H1 (cell line): ENCODE measurements around the gene GUCY1A1. TPM values are rescaled to one million over a fixed set of nuclear protein-coding genes. Genes with fewer than 3 reads are reported as not detected.

Experiments
- CTCF ChIA-PET: fragments of 300-600 bp; sonication (Branson Sonifier 250); formaldehyde crosslinking; loops from one replicate; lab custom pipeline; 2021; ENCODE audit not compliant: partially characterized antibody; lab: Charles Lee
- POLR2A ChIA-PET: fragments of 300-600 bp; sonication (Branson Sonifier 250); formaldehyde crosslinking; loops from one replicate; lab custom pipeline; 2021; ENCODE audit warnings: inconsistent platforms; ENCODE audit not compliant: partially characterized antibody; lab: Charles Lee
- DNase-seq, 2 experiments: peaks; one replicate each; pipeline versions ENCODE4 v3.0.0 to v3.0.0-alpha.2; 2010 to 2022; ENCODE audit warnings: low spot score in 2 of 2, low read depth in 1 of 2, mixed read lengths in 1 of 2
- FAIRE-seq: peaks from 2 replicates; lab custom pipeline; 2011; peaks lifted over from hg19 to GRCh38; lab: Jason Lieb, UNC
- H2AFZ ChIP-seq: 2 replicates; pipeline ENCODE4 v1.8.1; 2012; ENCODE audit warnings: low read length, inconsistent platforms
- H2AK5ac ChIP-seq: 2 replicates; pipeline ENCODE4 v1.6.1; 2013; ENCODE audit warnings: low read depth, low read length
- H2BK120ac ChIP-seq: replicated peaks from 2 replicates; pipeline ENCODE3; 2013; ENCODE audit warnings: low read depth, low read length, inconsistent platforms
- H2BK12ac ChIP-seq: 2 replicates; pipeline ENCODE4 v1.6.1; 2013; ENCODE audit warnings: low read depth, low read length
- H2BK15ac ChIP-seq: 2 replicates; pipeline ENCODE4 v1.6.1; 2013; ENCODE audit warnings: low read length
- H2BK20ac ChIP-seq: 2 replicates; pipeline ENCODE4 v1.6.1; 2013; ENCODE audit warnings: low read length
- H2BK5ac ChIP-seq: 2 replicates; pipeline ENCODE4 v1.6.1; 2013; ENCODE audit warnings: low read depth, low read length
- H3K14ac ChIP-seq: 2 replicates; pipeline ENCODE4 v1.6.1; 2013; ENCODE audit warnings: inconsistent platforms; ENCODE audit not compliant: insufficient read length
- H3K18ac ChIP-seq: 2 replicates; pipeline ENCODE4 v1.6.1; 2013; ENCODE audit warnings: low read length; ENCODE audit errors: extremely low read depth
- H3K23ac ChIP-seq: 2 replicates; pipeline ENCODE4 v1.6.1; 2013; ENCODE audit warnings: inconsistent platforms; ENCODE audit not compliant: insufficient read length
- H3K23me2 ChIP-seq: 2 replicates; pipeline ENCODE4 v1.6.1; 2013; ENCODE audit warnings: low read depth, low read length
- H3K27ac ChIP-seq: 2 replicates; pipeline ENCODE4 v1.6.1; 2011; ENCODE audit warnings: low read depth, low read length, inconsistent platforms
- H3K27me3 ChIP-seq, 4 experiments: replicated peaks in 1 of 4; 1 replicate in 1 of 4; 2 replicates in 3 of 4; pipeline versions ENCODE4 v1.6.1 to v1.8.1; 2011 to 2013; ENCODE audit warnings: low read length in 3 of 4, mild to moderate bottlenecking in 3 of 4, inconsistent platforms in 2 of 4, mixed read lengths in 2 of 4, moderate library complexity in 1 of 4; ENCODE audit not compliant: control insufficient read depth in 3 of 4, insufficient read depth in 3 of 4; ENCODE audit errors: extremely low read depth in 1 of 4
- H3K36me3 ChIP-seq, 4 experiments: 2 replicates each; pipeline versions ENCODE4 v1.6.1 to v1.8.1; 2011 to 2013; ENCODE audit warnings: mild to moderate bottlenecking in 4 of 4, low read length in 3 of 4, moderate library complexity in 2 of 4, control low read depth in 1 of 4, inconsistent platforms in 1 of 4; ENCODE audit not compliant: insufficient read depth in 4 of 4, control insufficient read depth in 2 of 4
- H3K4ac ChIP-seq: replicated peaks from 2 replicates; pipeline ENCODE3; 2013; ENCODE audit warnings: low read length, low read depth, mixed read lengths, inconsistent platforms; ENCODE audit not compliant: insufficient read length
- H3K4me1 ChIP-seq, 4 experiments: replicated peaks in 1 of 4; 1 replicate in 1 of 4; 2 replicates in 3 of 4; pipeline versions ENCODE4 v1.6.1 to v1.8.1; 2011 to 2013; ENCODE audit warnings: low read length in 3 of 4, inconsistent platforms in 2 of 4, mixed read lengths in 1 of 4; ENCODE audit not compliant: insufficient read depth in 4 of 4, control insufficient read depth in 3 of 4
- H3K4me2 ChIP-seq, 2 experiments: 2 replicates each; pipeline versions ENCODE4 v1.6.1 to v1.8.1; 2011 to 2013; ENCODE audit warnings: low read depth in 2 of 2, low read length in 2 of 2, control low read depth in 1 of 2, inconsistent platforms in 1 of 2, mild to moderate bottlenecking in 1 of 2; ENCODE audit not compliant: insufficient read depth in 1 of 2
- H3K4me3 ChIP-seq, 4 experiments: fragments of 200-600, 300-600 bp in 1 of 4; sonication (generic), shearing (Covaris generic), sonication (Bioruptor Twin) in 1 of 4; 2 replicates each; pipeline versions ENCODE4 v1.5.1 to v1.8.1; 2011 to 2016; ENCODE audit warnings: low read length in 4 of 4, low read depth in 3 of 4, control low read depth in 2 of 4, inconsistent platforms in 2 of 4, mild to moderate bottlenecking in 2 of 4, mixed read lengths in 1 of 4, moderate library complexity in 1 of 4; ENCODE audit not compliant: insufficient read depth in 2 of 4; ENCODE audit errors: extremely low read depth in 1 of 4
- H3K56ac ChIP-seq: replicated peaks from 2 replicates; pipeline ENCODE3; 2013; ENCODE audit warnings: low read depth, mild to moderate bottlenecking, mixed read lengths, low read length, inconsistent platforms; ENCODE audit not compliant: insufficient read length
- H3K79me1 ChIP-seq: 2 replicates; pipeline ENCODE4 v1.6.1; 2013; ENCODE audit warnings: low read depth, low read length, control low read depth
- H3K79me2 ChIP-seq, 2 experiments: 2 replicates each; pipeline versions ENCODE4 v1.6.1 to v1.8.1; 2012 to 2013; ENCODE audit warnings: low read length in 2 of 2, mild to moderate bottlenecking in 2 of 2, inconsistent platforms in 1 of 2; ENCODE audit not compliant: insufficient read depth in 2 of 2, control insufficient read depth in 1 of 2
- H3K9ac ChIP-seq, 4 experiments: replicated peaks in 1 of 4; 1 replicate in 1 of 4; 2 replicates in 3 of 4; pipeline versions ENCODE4 v1.6.1 to v1.8.1; 2011 to 2013; ENCODE audit warnings: low read depth in 3 of 4, low read length in 3 of 4, control low read depth in 2 of 4, mild to moderate bottlenecking in 2 of 4, moderate library complexity in 2 of 4, inconsistent platforms in 1 of 4; ENCODE audit errors: extremely low read depth in 1 of 4
- H3K9me3 ChIP-seq, 2 experiments: 2 replicates each; pipeline versions ENCODE4 v1.6.1 to v1.8.1; 2012 to 2013; ENCODE audit warnings: mild to moderate bottlenecking in 2 of 2, moderate library complexity in 2 of 2, control low read depth in 1 of 2, inconsistent platforms in 1 of 2, low read depth in 1 of 2, low read length in 1 of 2, mixed read lengths in 1 of 2; ENCODE audit not compliant: insufficient read depth in 2 of 2
- H4K20me1 ChIP-seq, 2 experiments: replicated peaks in 1 of 2; 2 replicates each; pipeline versions ENCODE3 to v1.8.1; 2011 to 2013; ENCODE audit warnings: inconsistent platforms in 2 of 2, low read length in 2 of 2, mild to moderate bottlenecking in 1 of 2; ENCODE audit not compliant: insufficient read depth in 2 of 2, control insufficient read depth in 1 of 2
- H4K5ac ChIP-seq: 2 replicates; pipeline ENCODE4 v1.6.1; 2013; ENCODE audit warnings: low read length, low read depth, mixed read lengths, inconsistent platforms; ENCODE audit not compliant: insufficient read length
- H4K8ac ChIP-seq: 2 replicates; pipeline ENCODE4 v1.8.0; 2013; ENCODE audit warnings: mild to moderate bottlenecking, moderate library complexity, low read length, inconsistent platforms; ENCODE audit not compliant: insufficient read depth; ENCODE audit errors: extremely low read depth
- H4K91ac ChIP-seq: replicated peaks from 2 replicates; pipeline ENCODE3; 2013; ENCODE audit warnings: low read length, mixed read lengths, inconsistent platforms; ENCODE audit not compliant: insufficient read length
- BRCA1 ChIP-seq: IDR thresholded peaks from 2 replicates; pipeline ENCODE4 v1.6.1; 2012; ENCODE audit warnings: low read depth, low read length, improper control_type of control experiment
- CBX8 ChIP-seq: fragments of 300-800, 300-1000 bp; sonication (generic); IDR thresholded peaks from 2 replicates; pipeline ENCODE4 v1.7.1; 2016; ENCODE audit warnings: low read depth, low read length, borderline replicate concordance
- CHD2 ChIP-seq: IDR thresholded peaks from 2 replicates; pipeline ENCODE4 v1.6.1; 2012; ENCODE audit warnings: low read length, improper control_type of control experiment
- CTBP2 ChIP-seq: IDR thresholded peaks from 2 replicates; pipeline ENCODE4 v1.7.0; 2011; ENCODE audit warnings: borderline replicate concordance, mild to moderate bottlenecking, moderate library complexity, mixed read lengths, low read length; ENCODE audit not compliant: insufficient read depth, insufficient read length
- EP300 ChIP-seq, 2 experiments: IDR thresholded peaks; 1 replicate in 1 of 2; 2 replicates in 1 of 2; pipeline ENCODE4 v1.6.1; 2011 to 2012; ENCODE audit warnings: low read depth in 2 of 2, low read length in 2 of 2, mild to moderate bottlenecking in 2 of 2, borderline replicate concordance in 1 of 2, inconsistent platforms in 1 of 2, moderate library complexity in 1 of 2
- JUND ChIP-seq: IDR thresholded peaks from 2 replicates; pipeline ENCODE4 v1.6.1; 2011; ENCODE audit warnings: mild to moderate bottlenecking, improper control_type of control experiment, low read length
- KDM5A ChIP-seq: fragments of 200-600 bp; IDR thresholded peaks from 2 replicates; pipeline ENCODE4 v1.7.1; 2012; ENCODE audit warnings: mild to moderate bottlenecking, low read length, inconsistent platforms, mixed read lengths
- POLR2AphosphoS5 ChIP-seq: IDR thresholded peaks from 2 replicates; pipeline ENCODE4 v1.6.1; 2011; ENCODE audit warnings: low read depth, low read length
- RFX5 ChIP-seq: IDR thresholded peaks from 2 replicates; pipeline ENCODE4 v1.6.1; 2011; ENCODE audit warnings: low read depth, low read length, improper control_type of control experiment, borderline replicate concordance
- RNF2 ChIP-seq: fragments of 200-900, 300-1000 bp; sonication (generic); IDR thresholded peaks from 2 replicates; pipeline ENCODE4 v1.7.1; 2016; ENCODE audit warnings: borderline replicate concordance, low read depth, mild to moderate bottlenecking, antibody characterized with exemption, low read length; ENCODE audit not compliant: poor library complexity, severe bottlenecking; ENCODE audit errors: missing control alignments
- SIX5 ChIP-seq: IDR thresholded peaks from 2 replicates; pipeline ENCODE4 v1.6.1; 2011; ENCODE audit warnings: mild to moderate bottlenecking, low read depth, low read length
- SP1 ChIP-seq: IDR thresholded peaks from 2 replicates; pipeline ENCODE4 v1.6.1; 2011; ENCODE audit warnings: low read depth, low read length
- TBP ChIP-seq: IDR thresholded peaks from 2 replicates; pipeline ENCODE4 v1.6.1; 2011; ENCODE audit warnings: low read depth, low read length, improper control_type of control experiment
- polyA plus RNA-seq, 7 experiments: library from polyadenylated mRNA; depleted of rRNA in 3 of 7; stranded (reverse) in 5 of 7; unstranded in 2 of 7; fragments of >200 nt in 5 of 7; fragments of 200-250 nt in 2 of 7; gene quantifications; 1 replicate in 5 of 7; 2 replicates in 1 of 7; 4 replicates in 1 of 7; pipeline versions ENCODE4 v1.2.1 to v1.2.3, GENCODE V29; 2011 to 2013; ENCODE audit warnings: missing spikeins in 2 of 7, mixed read lengths in 2 of 7
- total RNA-seq: library from RNA; stranded (reverse); fragmentation: NEBNext Ultra II Directional; extraction: Animal tissue kit (Norgen Biotek cat#: 25700); gene quantifications from 2 replicates; pipeline ENCODE4 v1.2.1, GENCODE V29; 2021
- TF ChIP-seq, protein P1 (sequence below): IDR thresholded peaks from 2 replicates; pipeline ENCODE4 v1.6.1; 2011; ENCODE audit warnings: low read length, improper control_type of control experiment
- TF ChIP-seq, protein P2 (sequence below): IDR thresholded peaks from 2 replicates; pipeline ENCODE4 v1.6.1; 2012; ENCODE audit warnings: inconsistent platforms

GUCY1A1 gene
- total and polyA plus RNA-seq, 2 of the 8 experiments (the other 6 are each of a cell fraction or from before 2014, with no cell fraction given): not detected

DNA sequence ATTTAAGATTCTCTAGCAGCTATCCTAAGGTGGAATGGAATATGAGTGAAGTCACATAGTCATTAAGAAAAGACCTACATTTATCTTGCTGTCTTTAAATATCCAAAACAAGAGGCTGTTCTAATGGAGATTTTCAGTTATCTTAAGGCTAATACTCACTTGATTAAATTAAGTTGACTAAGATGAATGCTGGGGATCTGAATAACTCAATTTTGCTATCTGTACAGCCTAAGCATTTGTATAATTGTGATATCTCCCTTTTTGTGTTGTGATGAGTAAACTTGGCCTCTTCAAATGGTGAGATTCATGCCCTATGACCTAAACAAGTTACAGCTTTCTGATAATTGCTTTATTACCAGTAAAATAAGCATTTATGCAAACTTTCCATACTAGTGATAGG lies 13.6 kb upstream of the GUCY1A1 start:
- no peak overlapping the region for H4K8ac ChIP-seq
- H4K91ac ChIP-seq: no peak overlapping the region
- CTCF ChIA-PET: no interaction called here
- no peak overlapping the region for H3K23ac ChIP-seq
- H2BK5ac ChIP-seq: no peak overlapping the region
- no peaks in the 10 kb centered on the region for H3K79me2 ChIP-seq
- no peak overlapping the region for H3K9ac ChIP-seq
- H4K20me1 ChIP-seq: no peaks in the 10 kb centered on the region
- no peak overlapping the region for H3K4me2 ChIP-seq
- no peak overlapping the region for H2BK120ac ChIP-seq
- H3K36me3 ChIP-seq: no peaks in the 10 kb centered on the region
- no peak overlapping the region for H3K27ac ChIP-seq
- H2AFZ ChIP-seq: no peak overlapping the region
- POLR2A ChIA-PET: no interaction called here
- no peak overlapping the region for H3K4me3 ChIP-seq
- DNase-seq: no peak
- H3K27me3 ChIP-seq: no peaks in the 10 kb centered on the region
- no peak overlapping the region for H3K56ac ChIP-seq
- H2BK12ac ChIP-seq: no peak overlapping the region
- no peaks in the 10 kb centered on the region for H3K79me1 ChIP-seq
- no peaks in the 10 kb centered on the region for H3K23me2 ChIP-seq
- H2AK5ac ChIP-seq: no peak overlapping the region
- H3K14ac ChIP-seq: no peak overlapping the region
- H3K4me1 ChIP-seq: no peaks in the 10 kb centered on the region
- no peaks in the 10 kb centered on the region for H3K9me3 ChIP-seq
- H4K5ac ChIP-seq: no peak overlapping the region
- no peak overlapping the region for H3K18ac ChIP-seq
- no peak overlapping the region for H2BK20ac ChIP-seq
- no peak overlapping the region for H2BK15ac ChIP-seq
- no peak for FAIRE-seq
- no peak overlapping the region for H3K4ac ChIP-seq
- no peak for TF ChIP-seq CHD2
- TF ChIP-seq RNF2: no peak
- TF ChIP-seq, protein P1, sequence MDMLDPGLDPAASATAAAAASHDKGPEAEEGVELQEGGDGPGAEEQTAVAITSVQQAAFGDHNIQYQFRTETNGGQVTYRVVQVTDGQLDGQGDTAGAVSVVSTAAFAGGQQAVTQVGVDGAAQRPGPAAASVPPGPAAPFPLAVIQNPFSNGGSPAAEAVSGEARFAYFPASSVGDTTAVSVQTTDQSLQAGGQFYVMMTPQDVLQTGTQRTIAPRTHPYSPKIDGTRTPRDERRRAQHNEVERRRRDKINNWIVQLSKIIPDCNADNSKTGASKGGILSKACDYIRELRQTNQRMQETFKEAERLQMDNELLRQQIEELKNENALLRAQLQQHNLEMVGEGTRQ: no peak
- no peak for TF ChIP-seq RFX5
- no peak for TF ChIP-seq TBP
- no peak for TF ChIP-seq JUND
- TF ChIP-seq BRCA1: no peak
- no peak for TF ChIP-seq POLR2AphosphoS5
- TF ChIP-seq SIX5: no peak
- TF ChIP-seq KDM5A: no peak
- no peak for TF ChIP-seq EP300 (IDR thresholded peaks at IDR 0.05; ENCODE audit: borderline replicate concordance in 1 of 2, low read depth in 2 of 2, low read length in 2 of 2)
- TF ChIP-seq SP1: no peak
- no peak for TF ChIP-seq CTBP2
- no peak for TF ChIP-seq CBX8
- TF ChIP-seq, protein P2, sequence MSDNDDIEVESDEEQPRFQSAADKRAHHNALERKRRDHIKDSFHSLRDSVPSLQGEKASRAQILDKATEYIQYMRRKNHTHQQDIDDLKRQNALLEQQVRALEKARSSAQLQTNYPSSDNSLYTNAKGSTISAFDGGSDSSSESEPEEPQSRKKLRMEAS: no peak
